Natural killer cell (primary cell): ENCODE data around the gene NUB1. TPM values are rescaled to one million over a fixed set of nuclear protein-coding genes. Genes with fewer than 3 reads are reported as not detected.
A peak's percentile ranks its signal among the peaks of the same experiment; 100 is the strongest.

Experiments used
- ATAC-seq, 3 donors: fragments of 150-1000 bp in 2 of 3; fragments of 200-7000 bp in 1 of 3; cut with Tn5 transposase; 1 replicate in 1 of 3; 2 replicates in 2 of 3; pipeline ENCODE4 v1.10.0; 2021; ENCODE audit warnings: mild to moderate bottlenecking in 2 of 3, moderate library complexity in 2 of 3
- DNase-seq, 2 donors: peaks; one replicate each; pipeline versions ENCODE4 v3.0.0 to v3.0.0-alpha.2; 2013 to 2021; ENCODE audit warnings: mixed read lengths in 1 of 2
- H3K27ac ChIP-seq: one replicate; pipeline ENCODE4 v1.5.1; 2013; ENCODE audit warnings: mild to moderate bottlenecking, low read length
- H3K27me3 ChIP-seq: one replicate; pipeline ENCODE4 v1.6.1; 2013; ENCODE audit warnings: low read length; ENCODE audit not compliant: control insufficient read depth, insufficient read depth
- H3K36me3 ChIP-seq: one replicate; pipeline ENCODE4 v1.6.1; 2013; ENCODE audit warnings: low read length; ENCODE audit not compliant: control insufficient read depth, insufficient read depth
- H3K4me1 ChIP-seq: one replicate; pipeline ENCODE4 v1.6.1; 2013; ENCODE audit warnings: low read length; ENCODE audit not compliant: control insufficient read depth, insufficient read depth
- H3K4me3 ChIP-seq: one replicate; pipeline ENCODE4 v1.5.1; 2013; ENCODE audit warnings: low read length
- H3K9me3 ChIP-seq: one replicate; pipeline ENCODE4 v1.6.1; 2013; ENCODE audit warnings: low read length; ENCODE audit not compliant: control insufficient read depth, insufficient read depth
- H3K27ac Mint-ChIP-seq, 2 donors: one replicate each; pipeline ENCODE4 v1.8.0; 2022; ENCODE audit warnings: mild to moderate bottlenecking in 2 of 2, mixed read lengths in 2 of 2, moderate library complexity in 1 of 2
- H3K27me3 Mint-ChIP-seq, 2 donors: one replicate each; pipeline ENCODE4 v1.8.0; 2022; ENCODE audit warnings: low read depth in 2 of 2, mixed read lengths in 2 of 2
- H3K36me3 Mint-ChIP-seq: one replicate; pipeline ENCODE4 v1.8.0; 2022; ENCODE audit warnings: mixed read lengths
- H3K4me1 Mint-ChIP-seq, 2 donors: one replicate each; pipeline ENCODE4 v1.8.0; 2022; ENCODE audit warnings: mixed read lengths in 2 of 2
- H3K4me3 Mint-ChIP-seq: one replicate; pipeline ENCODE4 v1.8.0; 2022; ENCODE audit warnings: mild to moderate bottlenecking, moderate library complexity, mixed read lengths
- H3K9me3 Mint-ChIP-seq, 2 donors: one replicate each; pipeline ENCODE4 v1.8.0; 2022; ENCODE audit warnings: mixed read lengths in 2 of 2
- WGBS: methylation state at CpG from one replicate; pipeline ENCODE4 v1.1.7; 2013; ENCODE audit warnings: missing lambda C conversion rate; ENCODE audit not compliant: insufficient coverage; 5-methylcytosine and 5-hydroxymethylcytosine counted together
- intact Hi-C: fragments of 100-400 bp; cut with micrococcal nuclease; formaldehyde crosslinking; loops from one replicate; pipeline ENCODE4 v1.14.2; 2022
- total RNA-seq, 4 donors: library from RNA; stranded (reverse); fragments of 120-200 nt in 1 of 4; gene quantifications; one replicate each; pipeline versions ENCODE4 v1.2.3 to v1.2.4, GENCODE V29; 2013 to 2022
- TF ChIP-seq, protein P1 (sequence below): fragments of 200-600 bp; IDR thresholded peaks from one replicate; pipeline ENCODE4 v1.8.0; 2022; ENCODE audit warnings: antibody characterized with exemption

Gene NUB1
- total RNA-seq, 3 donors from 2014 or later (not counting 1 experiment from before 2014, with no cell fraction given) = 110 to 113 (median 111) TPM

DNA sequence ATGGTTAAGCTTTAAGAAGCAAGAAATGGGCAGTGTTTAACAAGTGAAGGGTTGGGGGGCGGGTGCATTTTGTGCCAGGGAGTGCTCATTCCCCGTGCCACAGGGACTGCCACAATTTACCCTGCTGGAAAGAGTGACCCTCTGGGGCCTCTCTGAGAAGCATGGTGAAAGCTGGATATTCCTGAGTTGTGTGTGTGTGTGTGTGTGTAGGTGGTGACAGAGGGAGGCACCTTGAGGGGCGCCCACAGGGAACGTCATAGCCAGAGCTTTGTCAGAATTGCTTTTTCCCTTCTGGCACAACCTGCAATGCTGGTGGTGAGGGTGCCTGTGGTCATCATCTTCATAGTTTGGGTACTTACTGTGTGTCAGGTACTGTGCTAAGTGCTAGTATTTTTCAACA lies 70.7 kb downstream of the NUB1 start:
- Histone ChIP-seq H3K9me3 (no peaks in the 10 kb centered on the region), H3K4me1 (peaks cover 36% of the 10 kb centered on the region), H3K4me3 (no peak overlapping the region), H3K36me3 (no peaks in the 10 kb centered on the region), H3K27me3 (peaks cover 16% of the 10 kb centered on the region), H3K27ac (no peak overlapping the region)
- Mint-ChIP-seq H3K27me3 (peaks cover 43 to 59% of the 10 kb centered on the region in 2 donors), H3K9me3 (no peaks in the 10 kb centered on the region), H3K4me3 (no peak overlapping the region), H3K36me3 (no peaks in the 10 kb centered on the region), H3K4me1 (peaks cover 7 to 21% of the 10 kb centered on the region in 2 donors), H3K27ac (peak overlapping the region in 1 of 2 donors; percentile 38)
- intact Hi-C loops = no loop called here
- TF ChIP-seq, protein P1, sequence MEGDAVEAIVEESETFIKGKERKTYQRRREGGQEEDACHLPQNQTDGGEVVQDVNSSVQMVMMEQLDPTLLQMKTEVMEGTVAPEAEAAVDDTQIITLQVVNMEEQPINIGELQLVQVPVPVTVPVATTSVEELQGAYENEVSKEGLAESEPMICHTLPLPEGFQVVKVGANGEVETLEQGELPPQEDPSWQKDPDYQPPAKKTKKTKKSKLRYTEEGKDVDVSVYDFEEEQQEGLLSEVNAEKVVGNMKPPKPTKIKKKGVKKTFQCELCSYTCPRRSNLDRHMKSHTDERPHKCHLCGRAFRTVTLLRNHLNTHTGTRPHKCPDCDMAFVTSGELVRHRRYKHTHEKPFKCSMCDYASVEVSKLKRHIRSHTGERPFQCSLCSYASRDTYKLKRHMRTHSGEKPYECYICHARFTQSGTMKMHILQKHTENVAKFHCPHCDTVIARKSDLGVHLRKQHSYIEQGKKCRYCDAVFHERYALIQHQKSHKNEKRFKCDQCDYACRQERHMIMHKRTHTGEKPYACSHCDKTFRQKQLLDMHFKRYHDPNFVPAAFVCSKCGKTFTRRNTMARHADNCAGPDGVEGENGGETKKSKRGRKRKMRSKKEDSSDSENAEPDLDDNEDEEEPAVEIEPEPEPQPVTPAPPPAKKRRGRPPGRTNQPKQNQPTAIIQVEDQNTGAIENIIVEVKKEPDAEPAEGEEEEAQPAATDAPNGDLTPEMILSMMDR = no peak
- WGBS = 85% methylated on average over 4 of the region's 4 CpGs
- ATAC-seq = no peak
- DNase-seq = no peak

DNA sequence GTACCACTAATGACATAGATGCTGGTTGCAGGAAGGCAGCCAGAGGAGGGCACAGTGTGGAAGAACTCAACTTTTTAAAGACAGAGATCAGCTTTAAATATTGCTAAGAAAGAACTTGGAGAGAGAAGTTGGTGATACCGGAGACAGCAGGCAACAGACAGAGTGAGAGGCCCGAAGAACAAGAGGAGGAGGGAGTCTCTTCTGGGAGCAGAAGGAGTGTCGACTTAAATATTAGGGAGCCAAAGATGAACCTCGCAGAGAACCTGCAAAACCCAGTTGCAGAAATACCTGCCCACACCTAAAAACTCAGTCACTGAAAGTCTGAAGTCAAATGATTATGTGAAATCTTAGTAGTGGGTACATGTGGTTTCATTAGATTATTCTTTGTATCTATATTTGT lies 71.6 kb downstream of the NUB1 start:
- no peak for DNase-seq
- no peaks in the 10 kb centered on the region for H3K9me3 Mint-ChIP-seq
- TF ChIP-seq, protein P1 = no peak
- Histone ChIP-seq H3K27ac (no peak overlapping the region), H3K4me1 (peaks cover 35% of the 10 kb centered on the region), H3K4me3 (no peak overlapping the region), H3K9me3 (no peaks in the 10 kb centered on the region), H3K27me3 (peaks cover 16% of the 10 kb centered on the region), H3K36me3 (no peaks in the 10 kb centered on the region)
- WGBS = 98% methylated on average over 3 of the region's 4 CpGs
- intact Hi-C loops = no loop called here
- peaks cover 45 to 60% of the 10 kb centered on the region in 2 donors for H3K27me3 Mint-ChIP-seq
- H3K4me1 Mint-ChIP-seq = peaks cover 7 to 21% of the 10 kb centered on the region in 2 donors
- H3K27ac Mint-ChIP-seq = no peak overlapping the region
- no peak for ATAC-seq
- H3K4me3 Mint-ChIP-seq = no peak overlapping the region
- H3K36me3 Mint-ChIP-seq = no peaks in the 10 kb centered on the region

DNA sequence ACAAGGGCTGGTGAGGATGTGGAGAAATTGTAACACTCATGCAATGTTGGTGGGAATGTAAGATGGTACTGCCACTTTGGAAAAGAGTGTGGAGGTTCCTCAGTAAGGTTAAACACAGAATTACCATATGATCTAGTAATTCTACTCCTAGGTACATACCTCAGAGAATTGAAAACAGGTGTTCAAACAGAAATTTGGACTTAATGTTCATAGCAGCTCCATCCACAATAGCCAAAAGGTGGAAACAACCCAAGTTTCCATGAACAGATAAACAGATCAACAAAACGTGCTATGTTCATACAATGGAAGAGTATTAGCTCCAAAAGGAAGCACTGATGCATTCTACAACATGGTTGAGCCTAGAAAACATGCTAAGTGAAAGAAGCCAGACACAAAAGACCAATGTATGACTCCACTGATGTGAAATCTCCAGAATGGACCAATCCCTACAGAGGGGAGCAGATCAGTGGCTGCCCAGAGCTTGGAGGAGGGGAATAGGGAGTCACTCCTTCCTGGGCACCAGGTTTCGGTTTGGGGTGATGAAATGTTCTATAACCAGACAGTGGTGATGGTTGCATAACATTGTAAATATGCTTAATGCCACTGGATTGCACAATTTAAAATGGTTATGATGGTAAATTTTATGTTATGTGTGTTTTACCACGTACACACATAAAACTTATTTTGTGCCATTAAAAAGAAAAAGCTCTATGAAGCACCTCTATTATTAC lies 73.9 kb downstream of the NUB1 start:
- Mint-ChIP-seq H3K9me3 (no peaks in the 10 kb centered on the region), H3K27me3 (peaks cover 36 to 58% of the 10 kb centered on the region in 2 donors), H3K36me3 (no peaks in the 10 kb centered on the region), H3K4me1 (peaks cover 0 to 8% of the 10 kb centered on the region in 2 donors), H3K27ac (no peak overlapping the region), H3K4me3 (no peak overlapping the region)
- peaks cover 9% of the 10 kb centered on the region for H3K9me3 ChIP-seq
- no peaks in the 10 kb centered on the region for H3K36me3 ChIP-seq
- intact Hi-C loops = no loop called here
- H3K4me1 ChIP-seq = peaks cover 15% of the 10 kb centered on the region
- TF ChIP-seq, protein P1 = no peak
- no peak overlapping the region for H3K4me3 ChIP-seq
- ATAC-seq = peak in 1 of 3 donors; percentile 39
- 72% methylated on average over 2 of the region's 3 CpGs for WGBS
- H3K27me3 ChIP-seq = peaks cover 10% of the 10 kb centered on the region
- H3K27ac ChIP-seq = no peak overlapping the region
- no peak for DNase-seq
